HepG2 (cell line): ENCODE measurements around the gene LRP1B. TPM values are rescaled to one million over a fixed set of nuclear protein-coding genes. Genes with fewer than 3 reads are reported as not detected.

Source experiments
- ATAC-seq: fragments of 200-7000 bp; cut with Tn5 transposase; 3 replicates; pipeline ENCODE4 v1.9.1; 2020; ENCODE audit warnings: mild to moderate bottlenecking, moderate library complexity
- BruUV-seq: library from RNA; stranded (reverse); fragments of 400-500 nt; replicated peaks from 2 replicates; lab custom pipeline; 2021; lab: Mats Ljungman, UMichigan
- CTCF ChIA-PET: fragments of 300-600 bp; formaldehyde crosslinking; extraction: SDS; loops from one replicate; lab custom pipeline; 2021; ENCODE audit warnings: low total read pairs, inconsistent platforms, low intra/inter-chr PET ratio; lab: Yijun Ruan, JAX
- POLR2A ChIA-PET: fragments of 350-600 bp; sonication (Branson Sonifier 250); formaldehyde crosslinking; loops from one replicate; lab custom pipeline; 2020; ENCODE audit warnings: antibody characterized with exemption, inconsistent platforms; lab: Yijun Ruan, JAX
- DNase-seq: peaks from one replicate; pipeline ENCODE4 v3.0.0-alpha.2; 2015; ENCODE audit warnings: low spot score
- FAIRE-seq: peaks from 3 replicates; lab custom pipeline; 2011; peaks lifted over from hg19 to GRCh38; lab: Jason Lieb, UNC
- H2AFZ ChIP-seq: one replicate; pipeline ENCODE4 v1.6.1; 2011; ENCODE audit warnings: low read length, inconsistent platforms
- H3K27ac ChIP-seq: fragments of 300-600 bp; 3 replicates; pipeline ENCODE4 v1.8.0; 2011; ENCODE audit warnings: mixed run types, mild to moderate bottlenecking, mixed read lengths, low read length, inconsistent platforms; ENCODE audit not compliant: insufficient read depth; ENCODE audit errors: extremely low read length
- H3K27me3 ChIP-seq, 2 experiments: fragments of 200-600 bp in 1 of 2; 2 replicates in 1 of 2; 3 replicates in 1 of 2; pipeline versions ENCODE4 v1.6.0 to v1.8.0; 2011; ENCODE audit warnings: low read length in 2 of 2, mild to moderate bottlenecking in 2 of 2, moderate library complexity in 2 of 2, inconsistent platforms in 1 of 2; ENCODE audit not compliant: insufficient read depth in 2 of 2, control insufficient read depth in 1 of 2
- H3K36me3 ChIP-seq, 2 experiments: fragments of 200-600 bp in 1 of 2; replicated peaks in 1 of 2; 2 replicates in 1 of 2; 3 replicates in 1 of 2; pipeline versions ENCODE4 v1.5.1 to v1.8.0; 2011; ENCODE audit warnings: low read length in 2 of 2, inconsistent platforms in 1 of 2; ENCODE audit not compliant: insufficient read depth in 2 of 2, control insufficient read depth in 1 of 2
- H3K4me1 ChIP-seq: 2 replicates; pipeline ENCODE4 v1.5.1; 2012; ENCODE audit warnings: low read length, inconsistent platforms; ENCODE audit not compliant: insufficient read depth
- H3K4me2 ChIP-seq: 2 replicates; pipeline ENCODE4 v1.6.0; 2011; ENCODE audit warnings: low read depth, low read length, inconsistent platforms
- H3K4me3 ChIP-seq, 3 experiments: fragments of 200-600 bp in 1 of 3; sonication (generic), shearing (Covaris generic) in 1 of 3; replicated peaks in 1 of 3; 2 replicates each; pipeline ENCODE4 v1.5.1; 2011 to 2016; ENCODE audit warnings: low read length in 3 of 3, inconsistent platforms in 2 of 3, low read depth in 2 of 3, mild to moderate bottlenecking in 2 of 3, control low read depth in 1 of 3, mixed read lengths in 1 of 3; ENCODE audit not compliant: insufficient read depth in 1 of 3
- H3K79me2 ChIP-seq: one replicate; pipeline ENCODE4 v1.6.1; 2011; ENCODE audit warnings: low read length, inconsistent platforms; ENCODE audit not compliant: insufficient read depth
- H3K9ac ChIP-seq: 2 replicates; pipeline ENCODE4 v1.6.0; 2011; ENCODE audit warnings: mild to moderate bottlenecking, low read depth, low read length, inconsistent platforms; ENCODE audit not compliant: insufficient read depth
- H3K9me3 ChIP-seq: 2 replicates; pipeline ENCODE4 v1.5.1; 2012; ENCODE audit warnings: mild to moderate bottlenecking, low read length
- H4K20me1 ChIP-seq: 2 replicates; pipeline ENCODE4 v1.6.0; 2011; ENCODE audit warnings: inconsistent platforms, mild to moderate bottlenecking, low read length, moderate library complexity; ENCODE audit not compliant: insufficient read depth
- CERS6 ChIP-seq: sonication (generic); formaldehyde crosslinking; IDR thresholded peaks from 2 replicates; pipeline ENCODE4 v1.5.0; 2020; ENCODE audit warnings: missing genetic modification reagents
- ETS1 ChIP-seq: sonication (generic); formaldehyde crosslinking; IDR thresholded peaks from 2 replicates; pipeline ENCODE4 v1.4.0; 2020; ENCODE audit warnings: missing genetic modification reagents
- JARID2 ChIP-seq: sonication (generic); formaldehyde crosslinking; IDR thresholded peaks from 2 replicates; pipeline ENCODE4 v1.8.1; 2023; ENCODE audit warnings: missing genetic modification reagents, inconsistent platforms; ENCODE audit not compliant: insufficient replicate concordance
- LRRFIP1 ChIP-seq: sonication (generic); formaldehyde crosslinking; conservative IDR thresholded peaks from 2 replicates; pipeline ENCODE4 v1.4.0; 2020; ENCODE audit warnings: missing genetic modification reagents
- MAFF ChIP-seq: IDR thresholded peaks from 2 replicates; pipeline ENCODE4 v1.6.1; 2011; ENCODE audit warnings: low read depth, low read length, improper control_type of control experiment
- NCOA5 ChIP-seq: sonication (generic); formaldehyde crosslinking; IDR thresholded peaks from 2 replicates; pipeline ENCODE4 v1.4.0; 2020; ENCODE audit warnings: missing genetic modification reagents
- NKX3-1 ChIP-seq: sonication (generic); formaldehyde crosslinking; IDR thresholded peaks from 2 replicates; pipeline ENCODE4 v1.5.0; 2020; ENCODE audit warnings: missing genetic modification reagents
- SCMH1 ChIP-seq: sonication (generic); formaldehyde crosslinking; IDR thresholded peaks from 2 replicates; pipeline ENCODE4 v1.9.0; 2021; ENCODE audit warnings: missing genetic modification reagents, mild to moderate bottlenecking, borderline replicate concordance
- TOE1 ChIP-seq: sonication (generic); formaldehyde crosslinking; IDR thresholded peaks from 2 replicates; pipeline ENCODE4 v1.4.0; 2020; ENCODE audit warnings: mild to moderate bottlenecking, missing genetic modification reagents
- ZBTB20 ChIP-seq: sonication (generic); formaldehyde crosslinking; IDR thresholded peaks from 2 replicates; pipeline ENCODE4 v1.8.1; 2023; ENCODE audit warnings: missing genetic modification reagents, low read depth, mild to moderate bottlenecking, borderline replicate concordance
- ZFP82 ChIP-seq: sonication (generic); formaldehyde crosslinking; IDR thresholded peaks from 2 replicates; pipeline ENCODE4 v1.5.1; 2020; ENCODE audit warnings: mild to moderate bottlenecking, missing genetic modification reagents, borderline replicate concordance
- ZNF235 ChIP-seq: sonication (generic); formaldehyde crosslinking; IDR thresholded peaks from 2 replicates; pipeline ENCODE4 v1.8.1; 2023; ENCODE audit warnings: mild to moderate bottlenecking, missing genetic modification reagents, borderline replicate concordance
- ZNF282 ChIP-seq: fragments of 450-650 bp; IDR thresholded peaks from 2 replicates; pipeline ENCODE4 v1.6.1; 2018; ENCODE audit not compliant: partially characterized antibody
- ZNF543 ChIP-seq: sonication (generic); formaldehyde crosslinking; IDR thresholded peaks from 2 replicates; pipeline ENCODE4 v1.4.0; 2020; ENCODE audit warnings: mild to moderate bottlenecking, missing genetic modification reagents
- ZNF7 ChIP-seq: IDR thresholded peaks from 2 replicates; pipeline ENCODE4 v1.6.1; 2016; ENCODE audit warnings: missing biosample characterization, missing genetic modification reagents
- WGBS: methylation state at CpG from one replicate; pipeline ENCODE4 v1.1.6; 2017; ENCODE audit warnings: low lambda C conversion rate; 5-methylcytosine and 5-hydroxymethylcytosine counted together
- in situ Hi-C: cut with HindIII; loops from 2 replicates; pipeline ENCODE4 v1.10.0; 2017; ENCODE audit warnings: low pct_unique_long_range_greater_than_20kb; ENCODE audit not compliant: extremely low pct_ligation_motif_present
- intact Hi-C: fragments of 100-400 bp; cut with micrococcal nuclease; formaldehyde crosslinking; loops from one replicate; pipeline ENCODE4 v1.10.0; 2022; ENCODE audit not compliant: unreplicated experiment
- polyA plus RNA-seq, 8 experiments: library from polyadenylated mRNA; depleted of rRNA in 3 of 8; stranded (reverse) in 7 of 8; unstranded in 1 of 8; fragments of >200 nt; fragmentation: Illumina TruSeq in 4 of 8; extraction: Trizol in 4 of 8; gene quantifications; 2 replicates each; pipeline versions ENCODE4 v1.2.1 to v1.2.3, GENCODE V29; 2011 to 2016; ENCODE audit warnings: low read depth in 4 of 8, missing spikeins in 1 of 8, mixed read lengths in 1 of 8; ENCODE audit not compliant: insufficient read depth in 1 of 8
- total RNA-seq, 5 experiments: library from RNA; depleted of rRNA; stranded (reverse); fragments of >200 nt; fragmentation: Illumina TruSeq; extraction: Trizol; gene quantifications; 2 replicates each; pipeline ENCODE4 v1.2.3, GENCODE V29; 2016; ENCODE audit warnings: low read depth in 1 of 5

LRP1B gene
- total and polyA plus RNA-seq, 2 of the 13 experiments (the other 11 are each of a cell fraction or from before 2014, with no cell fraction given) = 0.04 TPM; not detected in 1

- no peaks in the 10 kb centered on the region for H4K20me1 ChIP-seq
- no peaks in the 10 kb centered on the region for H3K9me3 ChIP-seq
- no peaks in the 10 kb centered on the region for H3K27me3 ChIP-seq
- H3K4me3 ChIP-seq = no peak overlapping the region
- H3K79me2 ChIP-seq = no peaks in the 10 kb centered on the region
- no peak for TF ChIP-seq ZBTB20 (CRISPR knock-in tag)
- TF ChIP-seq ZFP82 (CRISPR knock-in tag) = no peak
- no peak for TF ChIP-seq NCOA5
- TF ChIP-seq ZNF235 (CRISPR knock-in tag) = no peak
- TF ChIP-seq MAFF = no peak
- no peak for TF ChIP-seq ZNF7 (CRISPR knock-in tag)
- no peak for TF ChIP-seq TOE1 (CRISPR knock-in tag)
- no peak for TF ChIP-seq SCMH1
- TF ChIP-seq, all 625 proteins: peak for 0
- ATAC-seq (no peak), DNase-seq (no peak), FAIRE-seq (no peak)
- H3K27ac ChIP-seq = no peak overlapping the region
- H2AFZ ChIP-seq = no peak overlapping the region
- in situ Hi-C loops (no loop called here), intact Hi-C loops (no loop called here)
- H3K9ac ChIP-seq = no peak overlapping the region
- no TSS peak for BruUV-seq
- WGBS = under 1% methylated on average over 3 of the region's 3 CpGs
- POLR2A ChIA-PET = no interaction called here
- no peaks in the 10 kb centered on the region for H3K4me1 ChIP-seq
- CTCF ChIA-PET = no interaction called here
- H3K4me2 ChIP-seq = no peak overlapping the region
- no peaks in the 10 kb centered on the region for H3K36me3 ChIP-seq
Observed at GRCh38 chr2:141162314-141162713, 968.5 kb downstream of the LRP1B start.

GRCh38 chr2:141151611-141152286, 979.1 kb downstream of the LRP1B start:
- Histone ChIP-seq H4K20me1 (no peaks in the 10 kb centered on the region), H2AFZ (no peak overlapping the region), H3K9me3 (no peaks in the 10 kb centered on the region), H3K4me1 (no peaks in the 10 kb centered on the region), H3K27me3 (no peaks in the 10 kb centered on the region), H3K27ac (no peak overlapping the region), H3K9ac (no peak overlapping the region), H3K79me2 (no peaks in the 10 kb centered on the region), H3K4me2 (no peak overlapping the region), H3K36me3 (no peaks in the 10 kb centered on the region), H3K4me3 (no peak overlapping the region)
- ATAC-seq (no peak), DNase-seq (no peak), FAIRE-seq (no peak)
- WGBS = under 1% methylated on average over 3 of the region's 3 CpGs
- in situ Hi-C loops (no loop called here), intact Hi-C loops (no loop called here)
- BruUV-seq = no TSS peak
- CTCF ChIA-PET = no interaction called here
- POLR2A ChIA-PET = no interaction called here
- no peak for TF ChIP-seq JARID2
- TF ChIP-seq ZNF282 = no peak
- TF ChIP-seq LRRFIP1 (CRISPR knock-in tag) = no peak
- no peak for TF ChIP-seq ZNF543 (CRISPR knock-in tag)
- no peak for TF ChIP-seq NKX3-1 (CRISPR knock-in tag)
- no peak for TF ChIP-seq ETS1 (CRISPR knock-in tag)
- TF ChIP-seq CERS6 = no peak
